Measurements from ENCODE around the gene SBF2.

The SBF2 gene

DNA sequence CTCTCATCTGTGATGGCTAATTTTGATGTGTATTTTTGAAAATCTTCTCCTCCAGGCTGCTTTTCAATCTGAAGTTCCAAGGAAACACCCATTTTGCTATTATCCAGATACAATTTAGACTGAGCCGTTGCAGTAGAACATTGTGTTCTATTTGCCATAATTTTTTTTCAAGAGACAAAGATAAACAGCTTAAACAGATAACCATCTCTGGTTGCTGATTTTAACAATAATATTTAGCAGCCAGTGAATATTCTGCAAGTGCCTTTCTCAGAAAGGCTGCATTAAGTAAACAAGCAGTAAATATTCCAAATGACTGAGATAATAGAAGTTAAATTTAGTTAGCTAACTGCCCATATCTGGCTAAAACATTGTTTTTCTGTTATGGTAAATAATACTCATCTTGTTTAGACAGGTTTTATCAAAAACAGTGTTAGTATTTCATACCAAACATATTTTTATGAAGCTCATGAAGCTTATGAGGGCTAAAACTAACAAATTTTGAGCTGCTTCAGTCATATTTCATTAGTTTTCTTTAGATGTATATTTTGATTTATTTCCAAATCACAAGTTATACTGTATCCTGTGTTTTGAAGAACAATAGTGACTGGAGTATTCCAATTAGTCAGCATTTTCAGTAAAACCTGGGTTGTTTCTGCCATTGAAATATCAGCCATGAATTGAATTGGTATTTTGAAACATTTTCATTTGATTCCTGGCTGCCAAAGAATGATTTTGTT lies 206.7 kb downstream of the SBF2 start:
- no peaks in the 10 kb centered on the region for H3K27me3 Mint-ChIP-seq
- peaks cover 25% of the 10 kb centered on the region for H3K9me3 Mint-ChIP-seq
- H3K4me3 Mint-ChIP-seq: no peak overlapping the region
- no peak overlapping the region for H3K27ac Mint-ChIP-seq
- peaks cover 5% of the 10 kb centered on the region for H3K36me3 Mint-ChIP-seq (ENCODE audit: low read depth)
- H3K4me1 Mint-ChIP-seq (ENCODE audit: low read depth): peaks cover 9% of the 10 kb centered on the region

DNA sequence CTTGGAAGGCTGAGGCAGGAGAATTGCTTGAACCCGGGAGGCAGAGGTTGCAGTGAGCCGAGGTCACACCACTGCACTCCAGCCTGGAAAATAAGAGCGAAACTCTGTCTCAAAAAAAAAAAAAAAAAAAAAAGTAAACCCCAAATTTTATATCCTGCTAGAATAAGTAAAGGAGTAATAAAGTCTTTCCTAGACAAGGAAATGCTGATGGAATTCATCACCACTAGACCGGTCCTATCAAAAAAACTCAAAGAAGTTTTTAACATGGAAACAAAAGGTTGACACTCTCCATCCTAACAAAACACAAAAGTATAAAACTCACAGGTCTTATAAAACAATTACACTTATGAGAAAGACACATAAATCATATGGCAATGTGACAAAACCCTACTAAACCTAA lies 213.9 kb downstream of the SBF2 start:
- Mint-ChIP-seq H3K27ac (no peak overlapping the region), H3K27me3 (no peaks in the 10 kb centered on the region), H3K36me3 (ENCODE audit: low read depth) (peaks cover 22% of the 10 kb centered on the region), H3K4me3 (no peak overlapping the region), H3K9me3 (peaks cover 48% of the 10 kb centered on the region), H3K4me1 (ENCODE audit: low read depth) (no peaks in the 10 kb centered on the region)

DNA sequence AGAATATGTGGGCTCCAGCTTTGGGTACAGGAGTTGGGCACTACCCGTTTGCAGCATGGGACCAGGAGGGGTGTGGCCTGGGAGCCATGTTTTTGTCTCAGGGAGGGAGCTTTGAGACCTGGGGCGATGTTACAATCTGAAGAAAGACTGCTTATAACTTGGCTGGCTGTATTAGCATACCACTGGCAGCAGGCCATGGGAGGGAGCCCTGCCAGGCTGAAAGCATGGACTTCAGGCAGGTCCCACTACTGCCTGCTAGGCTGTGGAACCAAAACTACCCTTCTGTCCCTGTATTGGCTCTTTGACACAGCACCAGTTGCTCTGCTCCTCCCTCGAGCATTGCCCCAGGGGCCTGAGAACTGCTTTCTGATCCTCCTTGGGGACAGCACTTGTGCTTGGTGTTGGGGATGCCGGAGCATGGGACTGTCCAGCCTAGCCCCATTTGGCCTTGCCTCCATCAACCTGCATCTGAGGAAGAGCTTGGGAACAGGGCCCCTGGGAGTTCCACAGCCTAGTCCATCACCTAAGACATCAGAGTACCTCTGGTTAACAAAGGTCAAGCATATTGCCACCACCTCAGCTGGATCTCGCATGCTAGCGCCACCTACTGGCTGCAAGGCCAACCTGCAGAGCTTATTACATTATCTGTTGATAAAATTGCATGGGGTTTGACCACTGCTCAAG lies 217.4 kb downstream of the SBF2 start:
- Mint-ChIP-seq H3K27ac (no peak overlapping the region), H3K36me3 (ENCODE audit: low read depth) (peaks cover 17% of the 10 kb centered on the region), H3K4me3 (no peak overlapping the region), H3K4me1 (ENCODE audit: low read depth) (no peaks in the 10 kb centered on the region), H3K9me3 (peaks cover 24% of the 10 kb centered on the region), H3K27me3 (no peaks in the 10 kb centered on the region)

DNA sequence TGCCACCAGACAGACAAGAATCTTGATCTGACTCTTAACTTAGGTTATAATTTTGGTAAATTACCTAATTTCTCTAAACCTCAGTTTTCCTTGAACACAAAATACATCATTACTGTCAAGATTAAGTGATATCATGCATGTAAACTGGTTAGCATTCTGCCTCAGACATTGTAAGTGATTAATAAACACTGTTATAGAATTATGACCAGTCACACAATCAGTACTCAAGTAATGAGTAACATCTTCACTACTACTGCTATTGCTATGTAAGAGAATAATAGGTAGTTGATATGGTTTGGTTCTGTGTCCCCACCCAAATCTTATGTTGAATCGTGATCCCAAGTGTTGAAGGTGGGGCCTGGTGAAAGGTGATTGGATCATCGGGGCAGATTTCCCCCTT lies 218.9 kb downstream of the SBF2 start:
- Mint-ChIP-seq H3K4me1 (ENCODE audit: low read depth) (no peaks in the 10 kb centered on the region), H3K4me3 (no peak overlapping the region), H3K9me3 (peaks cover 18% of the 10 kb centered on the region), H3K27ac (no peak overlapping the region), H3K36me3 (ENCODE audit: low read depth) (peaks cover 17% of the 10 kb centered on the region), H3K27me3 (no peaks in the 10 kb centered on the region)

DNA sequence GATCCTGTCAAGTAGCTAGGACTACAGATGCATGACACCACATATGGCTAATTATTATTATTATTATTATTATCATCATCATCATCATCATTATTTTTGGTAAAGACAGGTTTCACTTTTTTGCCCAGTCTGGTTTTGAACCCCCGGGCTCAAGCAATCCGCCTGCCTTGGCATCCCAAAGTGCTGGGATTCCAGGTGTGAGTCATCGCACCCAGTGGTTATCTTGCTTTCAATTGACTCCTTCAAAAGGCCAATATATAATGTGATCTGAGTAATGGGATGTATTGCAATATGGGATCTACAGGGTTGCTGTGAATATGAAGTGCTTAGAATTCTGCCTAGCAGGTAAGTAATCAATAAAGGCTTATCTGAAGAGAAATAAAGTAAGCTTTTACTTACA lies 221.2 kb downstream of the SBF2 start:
- Mint-ChIP-seq H3K4me1 (ENCODE audit: low read depth) (no peaks in the 10 kb centered on the region), H3K9me3 (peaks cover 6% of the 10 kb centered on the region), H3K27me3 (no peaks in the 10 kb centered on the region), H3K27ac (no peak overlapping the region), H3K36me3 (ENCODE audit: low read depth) (peaks cover 2% of the 10 kb centered on the region), H3K4me3 (no peak overlapping the region)

DNA sequence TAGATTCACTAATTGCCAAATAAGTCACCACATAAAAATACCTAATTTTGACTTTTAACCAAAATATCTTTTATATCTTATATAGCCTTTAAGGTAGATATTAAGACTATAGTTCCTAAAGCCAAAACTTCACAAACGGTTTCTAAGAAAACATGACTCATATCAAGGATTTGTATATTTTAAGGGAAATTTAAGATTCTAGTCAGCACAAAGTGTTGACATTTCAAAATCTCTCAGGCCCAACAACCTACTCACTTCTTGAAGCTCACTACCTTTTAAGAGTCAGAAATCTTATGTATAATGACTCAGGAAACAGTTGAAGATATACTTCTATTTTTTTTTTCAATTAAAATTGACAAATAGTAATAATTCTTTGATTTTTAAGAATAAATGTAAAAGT lies 221.9 kb downstream of the SBF2 start:
- Mint-ChIP-seq H3K4me3 (no peak overlapping the region), H3K36me3 (ENCODE audit: low read depth) (no peaks in the 10 kb centered on the region), H3K27ac (no peak overlapping the region), H3K4me1 (ENCODE audit: low read depth) (no peaks in the 10 kb centered on the region), H3K9me3 (peaks cover 6% of the 10 kb centered on the region), H3K27me3 (no peaks in the 10 kb centered on the region)

DNA sequence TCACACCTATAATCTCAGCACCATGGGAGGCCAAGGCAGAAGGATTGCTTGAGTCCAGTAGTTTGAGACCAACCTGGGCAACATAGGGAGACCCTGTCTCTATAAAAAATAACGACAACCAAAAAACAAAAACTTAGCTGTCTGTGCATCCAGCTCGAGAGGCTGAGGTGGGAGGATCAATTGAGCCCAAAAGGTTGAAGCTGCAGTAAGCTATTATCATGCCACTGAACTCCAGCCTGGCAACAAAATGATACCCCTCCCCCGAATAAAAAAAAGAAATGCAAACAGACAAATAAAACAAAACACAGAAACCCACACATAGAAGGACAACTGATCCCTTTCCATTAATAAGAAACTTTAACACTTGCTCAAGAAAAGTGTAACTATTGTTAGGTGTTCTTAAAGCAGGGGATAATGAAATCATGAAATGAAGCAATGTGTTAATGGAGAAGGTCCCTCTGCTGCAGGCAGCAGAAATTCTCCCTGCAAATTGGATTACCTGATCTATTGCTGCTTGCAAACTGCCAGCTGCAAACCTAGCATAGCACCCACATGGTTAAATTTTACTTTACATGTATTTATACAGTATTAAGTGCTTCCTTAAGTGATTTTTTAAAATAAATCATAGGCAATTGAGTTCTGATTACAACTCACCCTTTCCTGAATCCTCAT lies 226.3 kb downstream of the SBF2 start:
- Mint-ChIP-seq H3K27ac (no peak overlapping the region), H3K9me3 (peaks cover 9% of the 10 kb centered on the region), H3K4me3 (no peak overlapping the region), H3K27me3 (no peaks in the 10 kb centered on the region), H3K36me3 (ENCODE audit: low read depth) (no peaks in the 10 kb centered on the region), H3K4me1 (ENCODE audit: low read depth) (no peaks in the 10 kb centered on the region)

DNA sequence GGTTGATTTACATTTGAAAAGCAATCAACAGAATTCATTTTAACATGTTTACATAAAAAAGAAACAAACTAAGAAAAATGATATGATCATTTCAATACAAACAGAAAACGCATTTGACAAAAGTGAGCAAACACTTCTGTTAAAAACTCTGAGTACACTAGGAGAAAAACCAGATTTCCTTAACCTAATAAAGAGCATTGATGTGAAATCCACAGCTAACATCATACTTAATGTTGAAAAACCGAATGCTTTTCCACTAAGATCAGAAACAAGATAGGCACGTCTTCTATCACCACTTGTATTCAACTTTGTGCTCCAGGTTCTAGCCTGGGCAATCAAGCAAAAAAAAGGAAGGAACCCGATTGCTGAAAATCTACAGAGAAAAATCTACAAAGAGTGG lies 227.6 kb downstream of the SBF2 start:
- peaks cover 6% of the 10 kb centered on the region for H3K36me3 Mint-ChIP-seq (ENCODE audit: low read depth)
- no peak overlapping the region for H3K27ac Mint-ChIP-seq
- peaks cover 19% of the 10 kb centered on the region for H3K9me3 Mint-ChIP-seq
- H3K27me3 Mint-ChIP-seq: no peaks in the 10 kb centered on the region
- H3K4me1 Mint-ChIP-seq (ENCODE audit: low read depth): no peaks in the 10 kb centered on the region
- no peak overlapping the region for H3K4me3 Mint-ChIP-seq

DNA sequence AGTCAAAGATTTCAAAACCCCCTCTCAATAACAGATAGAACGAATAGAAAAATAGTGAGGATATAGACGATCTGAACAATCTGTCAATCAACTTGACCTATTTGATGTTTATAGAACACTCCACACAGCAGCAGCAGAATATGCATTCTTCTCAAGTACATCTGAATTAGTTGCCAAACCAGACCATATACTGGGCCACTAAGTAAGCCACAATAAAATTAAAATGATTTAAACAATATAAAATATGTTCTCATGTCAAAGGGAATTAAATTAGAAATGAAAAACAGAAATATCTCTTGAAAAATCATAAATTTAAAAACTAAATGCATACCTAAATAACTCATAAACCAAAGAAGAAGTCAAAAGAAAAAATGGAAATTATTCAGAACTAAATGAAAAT lies 229.2 kb downstream of the SBF2 start:
- H3K4me1 Mint-ChIP-seq (ENCODE audit: low read depth): no peaks in the 10 kb centered on the region
- no peaks in the 10 kb centered on the region for H3K27me3 Mint-ChIP-seq
- no peak overlapping the region for H3K4me3 Mint-ChIP-seq
- H3K27ac Mint-ChIP-seq: no peak overlapping the region
- H3K9me3 Mint-ChIP-seq: peaks cover 19% of the 10 kb centered on the region
- H3K36me3 Mint-ChIP-seq (ENCODE audit: low read depth): peaks cover 12% of the 10 kb centered on the region

DNA sequence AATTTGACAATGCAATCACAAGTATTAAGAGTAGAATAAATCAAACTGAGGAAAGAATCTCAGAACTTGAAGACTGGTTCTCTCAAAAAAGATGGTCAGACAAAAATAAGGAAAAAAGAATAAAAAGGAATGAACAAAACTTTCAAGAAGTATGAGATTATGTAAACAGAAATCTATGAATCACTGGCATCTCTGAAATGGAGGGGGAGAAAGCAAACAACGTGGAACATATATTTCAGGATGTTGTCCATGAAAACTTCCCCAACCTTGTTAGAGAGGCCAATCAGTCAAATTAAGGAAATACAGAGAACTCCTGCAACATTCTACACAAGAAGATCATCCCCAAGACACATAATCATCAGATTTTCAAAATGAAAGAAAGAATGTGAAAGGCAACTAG lies 235.7 kb downstream of the SBF2 start:
- H3K27ac Mint-ChIP-seq: no peak overlapping the region
- peaks cover 27% of the 10 kb centered on the region for H3K36me3 Mint-ChIP-seq (ENCODE audit: low read depth)
- H3K9me3 Mint-ChIP-seq: peaks cover 36% of the 10 kb centered on the region
- H3K4me1 Mint-ChIP-seq (ENCODE audit: low read depth): no peaks in the 10 kb centered on the region
- no peak overlapping the region for H3K4me3 Mint-ChIP-seq
- no peaks in the 10 kb centered on the region for H3K27me3 Mint-ChIP-seq

DNA sequence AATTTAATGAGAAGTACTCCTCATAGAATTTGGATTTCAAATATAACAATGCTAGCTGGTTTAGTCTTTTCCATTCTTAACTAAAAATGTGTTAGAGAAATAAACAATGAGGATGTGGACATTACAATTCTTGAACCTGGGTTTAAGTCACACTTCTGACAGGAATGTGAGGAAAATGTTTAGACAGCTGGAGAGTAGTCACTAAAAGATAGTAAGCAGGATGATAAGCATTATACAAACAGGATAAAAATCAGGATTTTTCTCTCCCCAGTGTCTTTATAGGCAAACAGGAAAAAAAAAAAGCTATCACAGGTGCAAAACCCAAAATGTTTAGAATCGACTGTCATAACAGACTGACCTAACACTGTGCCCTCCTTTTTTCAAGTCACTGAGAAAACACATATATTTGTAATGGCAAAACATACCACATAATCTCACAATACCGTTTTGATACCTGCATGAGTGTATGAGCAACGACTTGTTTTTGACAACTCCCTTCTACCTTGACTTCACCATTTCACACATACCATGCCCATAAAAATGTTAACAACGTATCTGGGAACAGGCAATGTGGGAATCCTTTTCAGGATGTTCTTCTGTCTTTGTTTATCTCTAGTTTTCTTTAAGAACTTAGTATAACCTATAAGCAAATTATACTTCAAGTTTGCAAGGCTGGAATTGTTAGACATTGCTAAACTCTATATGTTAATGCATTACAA lies 242.0 kb downstream of the SBF2 start:
- Mint-ChIP-seq H3K4me3 (no peak overlapping the region), H3K27me3 (no peaks in the 10 kb centered on the region), H3K36me3 (ENCODE audit: low read depth) (no peaks in the 10 kb centered on the region), H3K4me1 (ENCODE audit: low read depth) (no peaks in the 10 kb centered on the region), H3K9me3 (peaks cover 2% of the 10 kb centered on the region), H3K27ac (no peak overlapping the region)

DNA sequence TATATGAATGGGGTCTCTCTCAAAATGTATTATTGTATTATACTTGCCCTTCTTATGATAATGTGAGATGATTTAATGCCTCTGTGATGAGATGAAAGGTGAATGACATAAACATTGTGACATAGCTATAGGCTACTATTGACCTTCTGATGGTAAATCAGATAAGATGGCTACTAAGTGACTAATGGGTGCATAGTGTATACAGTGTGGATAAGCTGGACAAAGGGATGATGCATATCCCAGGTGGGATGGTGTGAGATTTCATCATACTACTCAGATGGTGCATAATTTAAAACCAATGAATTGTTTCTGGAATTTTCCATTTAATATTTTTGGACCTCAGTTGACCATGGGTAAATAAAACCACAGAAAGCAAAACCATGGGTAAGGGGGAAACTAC lies 243.5 kb downstream of the SBF2 start:
- H3K36me3 Mint-ChIP-seq (ENCODE audit: low read depth): no peaks in the 10 kb centered on the region
- peaks cover 6% of the 10 kb centered on the region for H3K9me3 Mint-ChIP-seq

DNA sequence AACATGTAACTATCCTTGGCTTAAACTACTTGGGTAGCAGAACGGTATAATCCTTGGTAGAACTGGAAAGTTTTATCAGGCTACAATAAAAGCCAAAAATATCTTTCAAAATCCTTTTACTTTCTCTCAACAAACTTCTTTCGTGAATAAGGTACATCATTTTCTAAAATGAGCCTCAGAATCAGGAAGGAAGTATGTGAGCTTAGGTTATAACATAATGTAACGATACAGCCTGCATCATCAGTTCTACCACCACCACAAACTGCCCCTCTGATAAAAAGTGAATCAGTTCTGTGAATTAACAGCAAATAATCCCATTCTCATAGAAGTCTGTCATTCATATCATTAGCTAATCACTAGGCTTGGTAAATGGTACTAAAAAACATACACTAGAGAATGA lies 244.3 kb downstream of the SBF2 start:
- no peaks in the 10 kb centered on the region for H3K36me3 Mint-ChIP-seq (ENCODE audit: low read depth)
- peaks cover 7% of the 10 kb centered on the region for H3K9me3 Mint-ChIP-seq
- H3K27me3 Mint-ChIP-seq: no peaks in the 10 kb centered on the region
- H3K4me3 Mint-ChIP-seq: no peak overlapping the region
- no peaks in the 10 kb centered on the region for H3K4me1 Mint-ChIP-seq (ENCODE audit: low read depth)
- H3K27ac Mint-ChIP-seq: no peak overlapping the region

More for the DNA sequence above, 243.5 kb downstream of the SBF2 start:
- H3K4me3 Mint-ChIP-seq: no peak overlapping the region
- no peaks in the 10 kb centered on the region for H3K4me1 Mint-ChIP-seq (ENCODE audit: low read depth)
- no peaks in the 10 kb centered on the region for H3K27me3 Mint-ChIP-seq
- H3K27ac Mint-ChIP-seq: no peak overlapping the region

DNA sequence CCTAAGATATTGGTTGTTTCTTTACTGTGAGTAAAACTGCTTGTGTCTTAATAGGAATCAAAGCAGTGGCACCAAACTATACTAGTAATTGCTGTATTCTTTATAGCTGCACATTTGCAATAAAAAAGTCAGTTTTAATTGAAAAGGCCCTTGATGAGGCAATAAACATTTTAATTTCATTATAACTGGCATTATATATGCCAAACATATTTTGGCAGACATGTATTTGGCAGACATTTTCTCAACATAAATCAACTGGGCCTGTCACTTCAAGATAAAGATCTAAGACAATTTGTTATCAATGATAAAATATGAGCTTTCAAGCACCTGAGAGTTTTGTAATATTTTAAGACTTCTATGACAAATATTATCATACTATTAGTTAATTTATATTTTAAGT lies 245.7 kb downstream of the SBF2 start:
- no peaks in the 10 kb centered on the region for H3K4me1 Mint-ChIP-seq (ENCODE audit: low read depth)
- peaks cover 14% of the 10 kb centered on the region for H3K9me3 Mint-ChIP-seq
- peaks cover 5% of the 10 kb centered on the region for H3K36me3 Mint-ChIP-seq (ENCODE audit: low read depth)
- no peak overlapping the region for H3K4me3 Mint-ChIP-seq
- no peaks in the 10 kb centered on the region for H3K27me3 Mint-ChIP-seq
- H3K27ac Mint-ChIP-seq: no peak overlapping the region

DNA sequence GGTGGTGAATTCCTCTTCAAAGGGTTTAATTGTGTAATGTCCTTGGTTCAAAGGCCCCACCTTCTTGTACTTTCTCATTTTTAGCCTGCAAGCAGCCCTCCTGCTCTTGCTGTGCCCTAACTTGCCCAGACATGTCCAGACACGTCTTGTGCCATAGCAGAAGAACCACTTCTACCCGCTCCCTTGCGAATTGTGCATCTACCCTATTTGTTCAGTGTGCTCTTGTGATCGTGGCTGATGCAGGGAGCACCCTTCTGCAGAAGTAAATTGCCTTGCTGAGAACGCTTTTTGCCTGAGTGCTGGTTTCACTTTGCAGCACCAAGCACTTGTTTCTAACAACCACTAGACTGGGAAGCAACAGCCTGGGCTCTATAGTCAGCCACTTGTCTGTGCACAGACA lies 249.4 kb downstream of the SBF2 start:
- no peak overlapping the region for H3K4me3 Mint-ChIP-seq
- H3K36me3 Mint-ChIP-seq (ENCODE audit: low read depth): peaks cover 28% of the 10 kb centered on the region
- no peak overlapping the region for H3K27ac Mint-ChIP-seq
- peaks cover 9% of the 10 kb centered on the region for H3K4me1 Mint-ChIP-seq (ENCODE audit: low read depth)
- no peaks in the 10 kb centered on the region for H3K27me3 Mint-ChIP-seq
- H3K9me3 Mint-ChIP-seq: peaks cover 18% of the 10 kb centered on the region

Measured in stimulated activated naive CD8-positive, alpha-beta T cell treated with anti-CD3 and anti-CD28 coated beads, Interleukin-15, Interleukin-2, amounts not matched to agents 100 ng/mL and 50 ng/mL, for 24 hours (primary cell).